Keratinocyte (primary cell): ENCODE measurements around the gene GYPA. TPM values are rescaled to one million over a fixed set of nuclear protein-coding genes. Genes with fewer than 3 reads are reported as not detected.
"Not testable (repeated sequence)": the region's sequence is repeated elsewhere in the genome, so short reads cannot be mapped to it uniquely, and the experiment has no call there.

Experiments used
- DNase-seq: peaks from one replicate; pipeline ENCODE4 v3.0.0-alpha.2; 2011; ENCODE audit warnings: low read depth, missing footprints, low spot score
- FAIRE-seq: peaks from 2 replicates; lab custom pipeline; 2011; peaks lifted over from hg19 to GRCh38; lab: Jason Lieb, UNC
- H2AFZ ChIP-seq: 2 replicates; pipeline ENCODE4 v1.6.0; 2012; ENCODE audit warnings: low read length, control low read depth, inconsistent platforms; ENCODE audit not compliant: control insufficient read depth
- H3K27ac ChIP-seq: 2 replicates; pipeline ENCODE4 v1.5.1; 2011; ENCODE audit warnings: low read length; ENCODE audit not compliant: control insufficient read depth, insufficient read depth
- H3K27me3 ChIP-seq: 3 replicates; pipeline ENCODE4 v1.6.0; 2011; ENCODE audit warnings: low read length; ENCODE audit not compliant: control insufficient read depth, insufficient read depth; ENCODE audit errors: extremely low read depth
- H3K36me3 ChIP-seq, 2 experiments: 2 replicates in 1 of 2; 3 replicates in 1 of 2; pipeline ENCODE4 v1.5.1; 2011; ENCODE audit warnings: low read length in 2 of 2, mild to moderate bottlenecking in 1 of 2; ENCODE audit not compliant: control insufficient read depth in 2 of 2, insufficient read depth in 2 of 2; ENCODE audit errors: extremely low read depth in 1 of 2
- H3K4me1 ChIP-seq: 3 replicates; pipeline ENCODE4 v1.5.1; 2011; ENCODE audit warnings: low read length; ENCODE audit not compliant: control insufficient read depth, insufficient read depth; ENCODE audit errors: extremely low read depth
- H3K4me2 ChIP-seq: 3 replicates; pipeline ENCODE4 v1.6.0; 2011; ENCODE audit warnings: low read depth, low read length; ENCODE audit not compliant: control insufficient read depth, insufficient read depth; ENCODE audit errors: extremely low read depth
- H3K4me3 ChIP-seq, 3 experiments: fragments of 200-600 bp in 1 of 3; sonication (generic) in 1 of 3; 2 replicates in 2 of 3; 3 replicates in 1 of 3; pipeline ENCODE4 v1.5.1; 2011 to 2016; ENCODE audit warnings: low read length in 3 of 3, mild to moderate bottlenecking in 3 of 3, control low read depth in 2 of 3, inconsistent platforms in 1 of 3, low read depth in 1 of 3, mixed read lengths in 1 of 3, mixed run types in 1 of 3, moderate library complexity in 1 of 3; ENCODE audit not compliant: control insufficient read depth in 2 of 3, insufficient read depth in 2 of 3; ENCODE audit errors: extremely low read depth in 1 of 3
- H3K79me2 ChIP-seq: 2 replicates; pipeline ENCODE4 v1.6.0; 2012; ENCODE audit warnings: low read length; ENCODE audit not compliant: control insufficient read depth, insufficient read depth
- H3K9ac ChIP-seq: 3 replicates; pipeline ENCODE4 v1.6.0; 2011; ENCODE audit warnings: low read length; ENCODE audit not compliant: control insufficient read depth, insufficient read depth; ENCODE audit errors: extremely low read depth
- H3K9me1 ChIP-seq: 3 replicates; pipeline ENCODE4 v1.6.0; 2011; ENCODE audit warnings: low read length; ENCODE audit not compliant: control insufficient read depth, insufficient read depth; ENCODE audit errors: extremely low read depth
- H3K9me3 ChIP-seq: 2 replicates; pipeline ENCODE4 v1.5.1; 2012; ENCODE audit warnings: low read depth, low read length; ENCODE audit not compliant: control insufficient read depth
- H4K20me1 ChIP-seq: 3 replicates; pipeline ENCODE4 v1.6.0; 2011; ENCODE audit warnings: low read length; ENCODE audit not compliant: control insufficient read depth, insufficient read depth; ENCODE audit errors: extremely low read depth
- EZH2 ChIP-seq: IDR thresholded peaks from one replicate; pipeline ENCODE4 v1.6.1; 2012; ENCODE audit warnings: inconsistent platforms, mild to moderate bottlenecking, low read length, moderate library complexity
- dilution Hi-C: fragments of 300-500 bp; cut with MboI; formaldehyde crosslinking; loops from one replicate; pipeline ENCODE4 v1.7.0; 2020; ENCODE audit warnings: low sequenced_read_pairs; ENCODE audit not compliant: extremely low pct_ligation_motif_present
- polyA minus RNA-seq, 3 experiments: library from RNA; depleted of rRNA, polyadenylated mRNA; stranded (reverse); fragments of >200 nt; gene quantifications; 1 replicate in 1 of 3; 2 replicates in 1 of 3; 3 replicates in 1 of 3; pipeline ENCODE4 v1.2.3, GENCODE V29; 2011
- polyA plus RNA-seq, 5 experiments: library from polyadenylated mRNA; depleted of rRNA in 3 of 5; stranded (reverse) in 3 of 5; stranded (forward) in 1 of 5; unstranded in 1 of 5; fragments of >200 nt; gene quantifications; 1 replicate in 1 of 5; 2 replicates in 3 of 5; 3 replicates in 1 of 5; pipeline versions ENCODE4 v1.2.1 to v1.2.3, GENCODE V29; 2011 to 2012; ENCODE audit warnings: missing spikeins in 2 of 5, low read depth in 1 of 5, low replicate concordance in 1 of 5
- TF ChIP-seq, protein P1 (sequence below), 3 experiments: IDR thresholded peaks in 1 of 3; conservative IDR thresholded peaks in 1 of 3; optimal IDR thresholded peaks in 1 of 3; 2 replicates in 2 of 3; 3 replicates in 1 of 3; pipeline versions ENCODE3 to v1.5.1; 2011; ENCODE audit warnings: low read length in 3 of 3, mild to moderate bottlenecking in 3 of 3, moderate library complexity in 2 of 3, control low read depth in 1 of 3, inconsistent platforms in 1 of 3; ENCODE audit not compliant: insufficient read depth in 2 of 3; ENCODE audit errors: extremely low read depth in 1 of 3

GYPA gene
- polyA plus RNA-seq (not detected in 3 replicates), polyA minus RNA-seq (not detected in 3 replicates)
- not detected for polyA plus RNA-seq (2011; ENCODE audit: low read depth)
- not detected in 2 replicates for polyA plus RNA-seq (2011; cell fraction: cytosol; rRNA removed)
- polyA plus RNA-seq (2011; cell fraction: nucleus; rRNA removed), result not detected in 2 replicates
- polyA plus RNA-seq (2012; ENCODE audit: low replicate concordance), result not detected in 2 replicates
- not detected for polyA minus RNA-seq (2011; cell fraction: cytosol; rRNA and poly(A)+ RNA removed)
- not detected in 2 replicates for polyA minus RNA-seq (2011; cell fraction: nucleus; rRNA and poly(A)+ RNA removed)

DNA sequence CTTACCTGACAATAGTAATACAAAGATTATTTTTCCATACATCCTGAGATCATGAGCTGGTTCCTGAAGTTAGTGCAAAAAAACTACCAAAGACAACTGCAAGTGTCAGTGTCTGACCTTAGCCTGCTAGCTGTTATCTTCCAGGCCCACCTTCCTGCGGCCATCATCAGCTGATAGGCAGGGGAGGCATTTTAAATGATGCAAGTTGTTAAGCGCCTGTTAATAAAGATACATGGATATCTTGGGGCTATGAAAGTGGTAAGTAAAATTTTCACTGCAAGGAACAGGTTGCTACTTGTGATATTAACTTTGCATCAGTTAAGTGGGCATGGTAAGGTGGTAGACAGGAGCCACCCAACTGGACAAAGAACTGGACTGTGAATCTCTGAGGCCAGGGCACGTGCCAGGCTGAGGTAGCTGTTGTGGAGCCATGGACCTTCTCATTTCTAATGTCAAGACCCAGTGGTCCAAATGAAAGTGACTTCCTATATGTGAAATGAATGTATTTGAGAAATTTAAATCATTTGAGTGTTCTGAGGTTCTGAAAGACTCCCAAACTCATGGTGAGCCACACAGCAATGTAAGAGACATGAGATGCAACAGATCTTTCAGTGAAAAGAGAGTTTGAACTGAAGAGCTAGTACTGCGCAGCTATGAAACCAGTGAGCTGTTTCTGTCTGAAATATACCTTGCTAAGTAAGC lies at the start of gene GYPA:
Gene GYPA (minus strand): TSS at position 125 of the 702 bp plus-strand sequence. CDS start 83 bp downstream, at position 42.
- H3K27ac ChIP-seq, H3K36me3 ChIP-seq, H3K4me3 ChIP-seq, H3K9ac ChIP-seq, H3K9me3 ChIP-seq, dilution Hi-C loops, H4K20me1 ChIP-seq, FAIRE-seq, H2AFZ ChIP-seq, H3K4me2 ChIP-seq, DNase-seq, H3K79me2 ChIP-seq, H3K9me1 ChIP-seq, H3K4me1 ChIP-seq, H3K27me3 ChIP-seq: not testable (repeated sequence)

DNA sequence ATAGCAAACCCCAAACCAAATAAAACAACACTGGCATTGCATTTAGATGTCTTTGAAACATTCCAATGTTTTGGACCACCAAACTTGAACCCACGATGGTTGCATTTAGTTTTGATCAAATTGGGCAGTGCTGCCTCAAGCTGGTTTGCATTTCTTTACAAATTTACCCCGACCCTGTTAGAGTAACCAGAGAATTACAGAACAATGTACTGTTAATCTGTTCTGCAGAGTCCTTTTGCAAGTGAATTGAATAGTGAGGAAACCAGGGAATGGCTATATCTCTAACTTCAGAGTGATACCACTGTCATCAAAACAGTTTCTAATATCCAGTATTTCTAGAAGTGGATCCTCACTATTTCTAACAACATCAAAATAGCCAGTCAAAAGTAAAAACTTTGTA lies 49.5 kb upstream of the GYPA start:
- no peak overlapping the region for H3K4me3 ChIP-seq
- DNase-seq (no peak), FAIRE-seq (no peak)
- H3K27me3 ChIP-seq, result no peaks in the 10 kb centered on the region
- no peaks in the 10 kb centered on the region for H4K20me1 ChIP-seq
- dilution Hi-C loops, result no loop called here
- H3K27ac ChIP-seq, result no peak overlapping the region
- H3K79me2 ChIP-seq, result no peaks in the 10 kb centered on the region
- TF ChIP-seq EZH2, result no peak
- TF ChIP-seq, protein P1, sequence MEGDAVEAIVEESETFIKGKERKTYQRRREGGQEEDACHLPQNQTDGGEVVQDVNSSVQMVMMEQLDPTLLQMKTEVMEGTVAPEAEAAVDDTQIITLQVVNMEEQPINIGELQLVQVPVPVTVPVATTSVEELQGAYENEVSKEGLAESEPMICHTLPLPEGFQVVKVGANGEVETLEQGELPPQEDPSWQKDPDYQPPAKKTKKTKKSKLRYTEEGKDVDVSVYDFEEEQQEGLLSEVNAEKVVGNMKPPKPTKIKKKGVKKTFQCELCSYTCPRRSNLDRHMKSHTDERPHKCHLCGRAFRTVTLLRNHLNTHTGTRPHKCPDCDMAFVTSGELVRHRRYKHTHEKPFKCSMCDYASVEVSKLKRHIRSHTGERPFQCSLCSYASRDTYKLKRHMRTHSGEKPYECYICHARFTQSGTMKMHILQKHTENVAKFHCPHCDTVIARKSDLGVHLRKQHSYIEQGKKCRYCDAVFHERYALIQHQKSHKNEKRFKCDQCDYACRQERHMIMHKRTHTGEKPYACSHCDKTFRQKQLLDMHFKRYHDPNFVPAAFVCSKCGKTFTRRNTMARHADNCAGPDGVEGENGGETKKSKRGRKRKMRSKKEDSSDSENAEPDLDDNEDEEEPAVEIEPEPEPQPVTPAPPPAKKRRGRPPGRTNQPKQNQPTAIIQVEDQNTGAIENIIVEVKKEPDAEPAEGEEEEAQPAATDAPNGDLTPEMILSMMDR (optimal IDR thresholded peaks at IDR 0.05 in 1 of 3, IDR thresholded peaks at IDR 0.05 in 1 of 3, conservative IDR thresholded peaks at IDR 0.05 in 1 of 3; ENCODE audit: extremely low read depth in 1 of 3, insufficient read depth in 2 of 3, low read length in 3 of 3), result no peak
- no peak overlapping the region for H3K9ac ChIP-seq
- no peak overlapping the region for H2AFZ ChIP-seq
- no peaks in the 10 kb centered on the region for H3K4me1 ChIP-seq
- H3K9me1 ChIP-seq, result no peaks in the 10 kb centered on the region
- no peaks in the 10 kb centered on the region for H3K9me3 ChIP-seq
- H3K4me2 ChIP-seq, result no peak overlapping the region
- no peaks in the 10 kb centered on the region for H3K36me3 ChIP-seq
